Activated CD8-positive, alpha-beta memory T cell treated with anti-CD3 and anti-CD28 coated beads for 4 hours (primary cell): ENCODE data around the gene SEC61A2.
"Not testable (repeated sequence)": the region's sequence is repeated elsewhere in the genome, so short reads cannot be mapped to it uniquely, and the experiment has no call there.

Experiments used
- DNase-seq, 2 donors: peaks; one replicate each; pipeline ENCODE4 v3.0.0-alpha.2; 2020; ENCODE audit warnings: low read depth in 2 of 2

The SEC61A2 gene

GRCh38 chr10:12129222-12130111 is at the start of gene SEC61A2:
Gene SEC61A2 (plus strand): TSS chr10:12129677. CDS start chr10:12129788, 111 bp downstream.
- peak; percentile 92 to 95 for DNase-seq

- DNase-seq: no peak
Measured at GRCh38 chr10:12081470-12081869, 48.0 kb upstream of the SEC61A2 start.

- no peak for DNase-seq
Measured at GRCh38 chr10:12081879-12082557, 47.5 kb upstream of the SEC61A2 start.

- DNase-seq: no peak
Measured at GRCh38 chr10:12088919-12089318, 40.6 kb upstream of the SEC61A2 start.

- no peak for DNase-seq
Measured at GRCh38 chr10:12091421-12091820, 38.1 kb upstream of the SEC61A2 start.

GRCh38 chr10:12097361-12097760 is 32.1 kb upstream of the SEC61A2 start:
- not testable (repeated sequence) for DNase-seq

- DNase-seq: no peak
Measured at GRCh38 chr10:12097791-12098190, 31.7 kb upstream of the SEC61A2 start.

- DNase-seq: no peak
Measured at GRCh38 chr10:12098966-12099365, 30.5 kb upstream of the SEC61A2 start.

GRCh38 chr10:12103802-12104201 is 25.7 kb upstream of the SEC61A2 start:
- DNase-seq: no peak

GRCh38 chr10:12107781-12108180 is 21.7 kb upstream of the SEC61A2 start:
- DNase-seq: no peak

GRCh38 chr10:12109286-12109685 is 20.2 kb upstream of the SEC61A2 start:
- DNase-seq: no peak

GRCh38 chr10:12111528-12111927 is 17.9 kb upstream of the SEC61A2 start:
- DNase-seq: no peak

GRCh38 chr10:12113627-12114026 is 15.8 kb upstream of the SEC61A2 start:
- no peak for DNase-seq

- no peak for DNase-seq
Measured at GRCh38 chr10:12121673-12122072, 7.8 kb upstream of the SEC61A2 start.

GRCh38 chr10:12130237-12130872 is 878 bp downstream of the SEC61A2 start:
- no peak for DNase-seq

- no peak for DNase-seq
Measured at GRCh38 chr10:12135631-12136030, 6.2 kb downstream of the SEC61A2 start.

GRCh38 chr10:12140038-12140437 is 10.6 kb downstream of the SEC61A2 start:
- no peak for DNase-seq

- no peak for DNase-seq
Measured at GRCh38 chr10:12144538-12144937, 15.1 kb downstream of the SEC61A2 start.

- DNase-seq: no peak
Measured at GRCh38 chr10:12150163-12150562, 20.7 kb downstream of the SEC61A2 start.

GRCh38 chr10:12154516-12154915 is 25.0 kb downstream of the SEC61A2 start:
- no peak for DNase-seq

- no peak for DNase-seq
Measured at GRCh38 chr10:12156367-12157123, 27.1 kb downstream of the SEC61A2 start.

- no peak for DNase-seq
Measured at GRCh38 chr10:12158111-12158510, 28.6 kb downstream of the SEC61A2 start.
